Measurements from ENCODE around the gene MAP2K5.

MAP2K5 gene

DNA sequence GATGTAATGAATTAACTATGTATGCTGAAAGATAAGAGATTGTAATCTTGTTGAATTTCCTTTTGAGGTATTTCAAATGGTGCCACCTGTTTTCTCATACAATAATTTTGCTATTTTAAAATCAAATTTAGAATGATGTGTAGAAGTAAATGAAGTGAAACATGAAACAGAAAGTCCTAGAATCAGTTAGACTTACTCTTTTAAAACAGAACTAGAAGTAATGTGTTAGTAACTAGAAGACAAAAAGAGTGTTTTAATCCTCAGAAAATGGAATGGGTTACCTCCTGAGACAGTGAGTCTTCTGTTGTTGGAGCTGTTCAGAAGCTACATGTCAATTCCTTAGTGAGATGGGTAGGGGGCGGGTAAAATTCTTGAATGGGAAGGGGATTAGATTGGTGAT lies 8.1 kb upstream of the MAP2K5 start:
- H3F3A ChIP-seq (ENCODE audit: low read depth), result no peaks in the 10 kb centered on the region; the same call in 1 of the 2 replicates
- no peaks in the 10 kb centered on the region for H3K36me3 ChIP-seq (ENCODE audit: insufficient read depth, low read length)
- H3K4me3 ChIP-seq (ENCODE audit: low read length, poor library complexity, severe bottlenecking), result peak overlapping the region; percentile 36
- peak overlapping the region; percentile 44; the same call in 1 of the 2 replicates for H2AFZ ChIP-seq (ENCODE audit: low read length)
- H3K27me3 ChIP-seq (ENCODE audit: insufficient read depth, low read length, poor library complexity, severe bottlenecking), result no peaks in the 10 kb centered on the region
- H3K79me2 ChIP-seq (ENCODE audit: insufficient read depth, low read length), result no peaks in the 10 kb centered on the region
- TF ChIP-seq EZH2phosphoT487 (IDR thresholded peaks at IDR 0.05; ENCODE audit: borderline replicate concordance), result no peak
- TF ChIP-seq, protein P1, sequence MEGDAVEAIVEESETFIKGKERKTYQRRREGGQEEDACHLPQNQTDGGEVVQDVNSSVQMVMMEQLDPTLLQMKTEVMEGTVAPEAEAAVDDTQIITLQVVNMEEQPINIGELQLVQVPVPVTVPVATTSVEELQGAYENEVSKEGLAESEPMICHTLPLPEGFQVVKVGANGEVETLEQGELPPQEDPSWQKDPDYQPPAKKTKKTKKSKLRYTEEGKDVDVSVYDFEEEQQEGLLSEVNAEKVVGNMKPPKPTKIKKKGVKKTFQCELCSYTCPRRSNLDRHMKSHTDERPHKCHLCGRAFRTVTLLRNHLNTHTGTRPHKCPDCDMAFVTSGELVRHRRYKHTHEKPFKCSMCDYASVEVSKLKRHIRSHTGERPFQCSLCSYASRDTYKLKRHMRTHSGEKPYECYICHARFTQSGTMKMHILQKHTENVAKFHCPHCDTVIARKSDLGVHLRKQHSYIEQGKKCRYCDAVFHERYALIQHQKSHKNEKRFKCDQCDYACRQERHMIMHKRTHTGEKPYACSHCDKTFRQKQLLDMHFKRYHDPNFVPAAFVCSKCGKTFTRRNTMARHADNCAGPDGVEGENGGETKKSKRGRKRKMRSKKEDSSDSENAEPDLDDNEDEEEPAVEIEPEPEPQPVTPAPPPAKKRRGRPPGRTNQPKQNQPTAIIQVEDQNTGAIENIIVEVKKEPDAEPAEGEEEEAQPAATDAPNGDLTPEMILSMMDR (conservative IDR thresholded peaks at IDR 0.05; ENCODE audit: low read length), result no peak
- H3K9me3 ChIP-seq (ENCODE audit: insufficient read depth, low read depth, low read length), result no peaks in the 10 kb centered on the region
- H3K9me2 ChIP-seq (replicated peaks; ENCODE audit: low read depth, low read length), result no peaks in the 10 kb centered on the region
- peak overlapping the region; percentile 62 for H3K4me2 ChIP-seq (ENCODE audit: low read depth, low read length, poor library complexity, severe bottlenecking)
- peaks cover 26% of the 10 kb centered on the region for H3K4me1 ChIP-seq (ENCODE audit: insufficient read depth, low read length, poor library complexity, severe bottlenecking)
- H3K9ac ChIP-seq (ENCODE audit: low read depth, low read length, poor library complexity, severe bottlenecking), result peak overlapping the region; percentile 45
- no peaks in the 10 kb centered on the region for H4K20me1 ChIP-seq (ENCODE audit: insufficient read depth, low read length, poor library complexity, severe bottlenecking)

DNA sequence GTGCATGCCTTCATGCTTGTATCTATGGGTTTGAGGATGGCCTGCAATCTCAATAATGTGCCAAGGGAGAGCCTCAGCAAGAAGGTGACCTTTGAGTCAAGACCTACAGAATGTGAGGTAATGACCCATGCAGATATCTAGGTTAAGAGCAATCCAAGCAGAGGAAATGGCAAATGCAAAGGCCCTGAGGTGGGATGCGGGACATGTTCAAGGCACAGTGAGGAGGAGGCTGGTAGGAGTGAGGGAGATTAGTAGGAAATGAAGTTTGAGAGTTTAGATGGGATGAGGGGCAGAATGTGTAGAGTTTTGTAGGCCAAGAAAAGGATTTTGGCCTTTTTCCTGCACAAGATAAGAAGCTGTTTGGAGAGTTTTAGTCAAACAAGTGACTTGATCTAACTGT lies 4.7 kb upstream of the MAP2K5 start:
- Histone ChIP-seq H3K9ac (ENCODE audit: low read depth, low read length, poor library complexity, severe bottlenecking) (no peak overlapping the region), H3K79me2 (ENCODE audit: insufficient read depth, low read length) (peaks cover 20% of the 10 kb centered on the region), H2AFZ (ENCODE audit: low read length) (no peak overlapping the region), H3K4me2 (ENCODE audit: low read depth, low read length, poor library complexity, severe bottlenecking) (no peak overlapping the region), H3K9me3 (ENCODE audit: insufficient read depth, low read depth, low read length) (no peaks in the 10 kb centered on the region), H4K20me1 (ENCODE audit: insufficient read depth, low read length, poor library complexity, severe bottlenecking) (no peaks in the 10 kb centered on the region), H3K4me3 (ENCODE audit: low read length, poor library complexity, severe bottlenecking) (no peak overlapping the region), H3K4me1 (ENCODE audit: insufficient read depth, low read length, poor library complexity, severe bottlenecking) (peaks cover 35% of the 10 kb centered on the region), H3K36me3 (ENCODE audit: insufficient read depth, low read length) (no peaks in the 10 kb centered on the region), H3F3A (ENCODE audit: low read depth) (0 out of 2 replicates have a peak, but pooled peaks cover 5% of the 10 kb centered on the region), H3K9me2 (replicated peaks; ENCODE audit: low read depth, low read length) (no peaks in the 10 kb centered on the region), H3K27me3 (ENCODE audit: insufficient read depth, low read length, poor library complexity, severe bottlenecking) (no peaks in the 10 kb centered on the region)
- no peak for TF ChIP-seq EZH2phosphoT487 (IDR thresholded peaks at IDR 0.05; ENCODE audit: borderline replicate concordance)
- TF ChIP-seq, protein P1 (conservative IDR thresholded peaks at IDR 0.05; ENCODE audit: low read length), result no peak

DNA sequence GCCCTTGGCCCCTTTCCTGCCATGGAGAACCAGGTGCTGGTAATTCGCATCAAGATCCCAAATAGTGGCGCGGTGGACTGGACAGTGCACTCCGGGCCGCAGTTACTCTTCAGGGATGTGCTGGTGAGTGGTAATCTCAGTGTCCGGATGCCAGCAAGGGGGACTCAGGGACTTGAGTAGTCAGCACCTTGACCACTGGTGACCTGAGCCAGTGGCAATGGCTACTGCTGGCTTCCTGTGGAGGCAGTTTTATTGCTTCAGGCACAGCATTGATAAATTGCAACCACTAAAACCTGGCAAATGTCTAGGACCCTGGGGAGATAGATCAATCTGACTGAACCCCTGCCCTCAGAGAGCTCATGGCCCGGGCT lies 830 bp downstream of the MAP2K5 start:
- H3K4me3 ChIP-seq (ENCODE audit: low read length, poor library complexity, severe bottlenecking), result peak overlapping the region; percentile 80
- no peak overlapping the region; the same call in 1 of the 2 replicates for H2AFZ ChIP-seq (ENCODE audit: low read length)
- TF ChIP-seq, protein P1 (conservative IDR thresholded peaks at IDR 0.05; ENCODE audit: low read length), result no peak
- TF ChIP-seq EZH2phosphoT487 (IDR thresholded peaks at IDR 0.05; ENCODE audit: borderline replicate concordance), result no peak
- peaks cover 8% of the 10 kb centered on the region for H4K20me1 ChIP-seq (ENCODE audit: insufficient read depth, low read length, poor library complexity, severe bottlenecking)
- H3F3A ChIP-seq (ENCODE audit: low read depth), result 0 out of 2 replicates have a peak, but pooled peaks cover 6% of the 10 kb centered on the region
- H3K79me2 ChIP-seq (ENCODE audit: insufficient read depth, low read length), result peaks cover 73% of the 10 kb centered on the region
- H3K27me3 ChIP-seq (ENCODE audit: insufficient read depth, low read length, poor library complexity, severe bottlenecking), result no peaks in the 10 kb centered on the region
- H3K36me3 ChIP-seq (ENCODE audit: insufficient read depth, low read length), result no peaks in the 10 kb centered on the region
- H3K4me1 ChIP-seq (ENCODE audit: insufficient read depth, low read length, poor library complexity, severe bottlenecking), result peaks cover 63% of the 10 kb centered on the region
- H3K9ac ChIP-seq (ENCODE audit: low read depth, low read length, poor library complexity, severe bottlenecking), result peak overlapping the region; percentile 89
- H3K4me2 ChIP-seq (ENCODE audit: low read depth, low read length, poor library complexity, severe bottlenecking), result peak overlapping the region; percentile 96
- H3K9me3 ChIP-seq (ENCODE audit: insufficient read depth, low read depth, low read length), result no peaks in the 10 kb centered on the region
- H3K9me2 ChIP-seq (replicated peaks; ENCODE audit: low read depth, low read length), result no peaks in the 10 kb centered on the region
